ENCODE data around the gene LUC7L2.

GRCh38 chr7:139329119-139329518, 30.6 kb upstream of the LUC7L2 start:
- TF ChIP-seq CTCF (IDR thresholded peaks at IDR 0.05; ENCODE audit: low read depth, low read length, missing input control) = no peak
- no peak for TF ChIP-seq GABPA (IDR thresholded peaks at IDR 0.05 in 1 of 2, conservative IDR thresholded peaks at IDR 0.05 in 1 of 2)
- no peak for TF ChIP-seq RAD21 (IDR thresholded peaks at IDR 0.05)
- TF ChIP-seq ZBTB33 (IDR thresholded peaks at IDR 0.05) = no peak
- no peak for TF ChIP-seq RXRA (IDR thresholded peaks at IDR 0.05)
- TF ChIP-seq ATF3 (IDR thresholded peaks at IDR 0.05) = no peak
- no peak for TF ChIP-seq MAX (IDR thresholded peaks at IDR 0.05)

Data from liver (tissue), 3 donors.